HuH-7.5 (cell line): ENCODE results near the gene WASF3.

Experiments
- DNase-seq: peaks from one replicate; pipeline ENCODE4 v3.0.0; 2011; ENCODE audit warnings: low spot score

WASF3 gene, protein sequence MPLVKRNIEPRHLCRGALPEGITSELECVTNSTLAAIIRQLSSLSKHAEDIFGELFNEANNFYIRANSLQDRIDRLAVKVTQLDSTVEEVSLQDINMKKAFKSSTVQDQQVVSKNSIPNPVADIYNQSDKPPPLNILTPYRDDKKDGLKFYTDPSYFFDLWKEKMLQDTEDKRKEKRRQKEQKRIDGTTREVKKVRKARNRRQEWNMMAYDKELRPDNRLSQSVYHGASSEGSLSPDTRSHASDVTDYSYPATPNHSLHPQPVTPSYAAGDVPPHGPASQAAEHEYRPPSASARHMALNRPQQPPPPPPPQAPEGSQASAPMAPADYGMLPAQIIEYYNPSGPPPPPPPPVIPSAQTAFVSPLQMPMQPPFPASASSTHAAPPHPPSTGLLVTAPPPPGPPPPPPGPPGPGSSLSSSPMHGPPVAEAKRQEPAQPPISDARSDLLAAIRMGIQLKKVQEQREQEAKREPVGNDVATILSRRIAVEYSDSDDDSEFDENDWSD

DNA sequence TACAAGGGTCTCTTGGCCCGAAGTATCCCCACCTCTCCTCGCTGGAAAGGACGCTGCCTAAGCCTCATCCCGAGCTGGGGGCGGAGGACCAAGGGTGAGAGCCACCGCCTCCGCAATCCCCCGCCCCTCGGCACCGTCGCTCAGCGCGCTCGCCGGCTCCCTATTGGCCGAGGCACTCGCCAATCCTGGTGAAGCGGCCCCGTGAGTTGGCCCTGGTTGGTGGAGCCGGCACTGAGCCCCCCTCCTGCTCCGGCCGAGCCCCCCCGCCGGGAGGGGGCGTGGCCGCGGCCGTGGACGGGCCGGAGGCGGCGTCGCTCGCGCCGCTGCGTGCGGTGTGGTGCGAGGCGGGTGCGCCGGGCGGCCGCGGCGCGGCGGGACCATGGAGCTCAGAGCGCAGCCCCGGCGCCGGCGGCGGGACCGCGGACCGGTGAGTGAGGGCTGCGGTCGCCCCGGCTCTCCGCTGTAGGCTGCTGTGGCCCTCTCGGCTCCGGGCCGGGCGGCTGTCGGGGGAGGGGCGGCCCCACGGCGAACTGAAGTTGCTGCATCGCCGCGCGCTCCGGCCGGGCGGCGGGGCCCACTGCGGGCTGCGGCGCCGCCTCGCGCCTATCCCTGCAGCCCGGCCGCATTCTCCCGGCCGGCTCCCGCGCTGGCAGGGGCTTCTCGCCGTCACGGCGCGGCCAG lies at the start of gene WASF3:
Gene WASF3, plus strand, starts transcription at position 291 of the 681 bp plus-strand sequence. CDS start 84,588 bp downstream, outside the sequence.
- DNase-seq, result peak; percentile 87

DNA sequence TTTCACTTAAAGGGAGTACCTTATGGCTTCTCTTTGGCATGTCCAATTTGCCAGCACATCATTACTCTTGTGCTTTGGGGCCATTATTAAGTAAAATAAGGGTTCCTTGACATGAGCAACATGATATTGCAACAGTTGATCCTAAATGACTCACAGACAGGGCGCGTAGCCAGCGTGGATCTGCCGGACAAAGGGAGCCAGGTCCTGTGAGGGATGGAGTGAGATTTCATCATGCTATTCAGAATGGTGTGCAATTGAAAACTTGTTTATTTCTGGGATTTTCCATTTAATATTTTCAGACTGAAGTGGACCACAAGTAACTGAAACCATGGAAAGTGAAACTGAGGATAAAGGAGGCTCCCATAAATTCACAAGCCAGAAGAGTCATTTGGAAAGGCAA lies 48.6 kb upstream of the WASF3 start:
- DNase-seq, result no peak

GRCh38 chr13:26509491-26509890 lies 48.0 kb upstream of the WASF3 start:
- no peak for DNase-seq

DNA sequence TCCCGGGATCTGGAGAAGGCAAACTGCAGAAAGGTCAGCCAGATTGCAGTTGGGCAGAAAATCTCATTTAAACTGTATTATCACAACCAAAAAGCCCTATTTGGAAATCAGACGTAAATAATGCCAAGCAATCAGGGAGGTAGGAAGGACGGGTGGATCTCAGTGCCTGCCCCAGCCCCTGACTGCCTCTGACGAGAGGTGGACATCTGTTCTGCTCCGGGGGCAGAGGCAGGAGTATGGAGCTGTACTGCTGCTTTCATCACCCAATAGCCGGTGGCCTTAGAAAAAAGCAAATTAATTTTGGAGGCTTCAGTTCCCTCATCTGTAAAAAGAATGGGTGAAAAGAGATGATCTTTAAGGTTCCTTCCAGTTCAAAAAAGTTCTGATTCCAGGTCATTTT lies 43.6 kb upstream of the WASF3 start:
- DNase-seq, result no peak

DNA sequence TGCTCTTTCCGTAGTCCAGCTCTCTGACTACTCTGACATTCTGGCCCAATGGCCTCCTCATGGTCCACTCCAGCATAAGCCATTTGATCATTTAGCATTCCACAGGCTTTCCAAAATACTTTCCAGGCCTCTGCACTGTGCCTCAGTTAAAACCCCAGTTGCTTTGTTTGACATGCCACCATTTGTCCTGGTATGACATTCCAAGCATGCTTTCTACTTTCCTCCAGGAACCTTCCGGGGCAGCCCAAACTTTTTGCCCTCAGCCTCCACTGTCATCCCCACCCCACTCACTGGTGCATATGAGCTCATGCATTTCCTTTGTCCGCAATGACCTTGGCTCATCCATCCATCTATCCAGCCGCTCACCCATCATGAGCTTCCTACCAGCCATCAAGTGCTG lies 41.8 kb upstream of the WASF3 start:
- DNase-seq, result no peak

- no peak for DNase-seq
Measured at GRCh38 chr13:26517936-26518335, 39.5 kb upstream of the WASF3 start.

- no peak for DNase-seq
Measured at GRCh38 chr13:26518451-26518959, 39.0 kb upstream of the WASF3 start.

DNA sequence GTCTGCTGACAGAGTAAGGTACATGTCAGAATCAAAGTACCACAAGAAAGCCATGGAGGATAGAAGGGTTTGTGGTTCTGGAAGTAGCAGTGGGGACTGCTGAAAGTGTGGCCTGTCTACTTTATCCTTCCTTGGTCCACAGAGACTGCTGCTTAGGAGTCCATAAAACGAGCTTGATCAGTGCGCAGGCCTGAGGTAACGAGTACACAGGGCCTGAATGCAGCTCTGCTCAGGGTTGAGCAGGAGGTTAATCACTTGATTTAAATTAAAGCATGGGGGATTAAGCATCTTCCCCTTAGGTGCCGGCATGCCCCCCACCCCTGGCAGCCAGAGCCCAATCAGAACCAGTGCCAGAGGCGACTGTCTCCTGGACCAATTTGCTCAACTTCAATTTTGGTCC lies 34.9 kb upstream of the WASF3 start:
- DNase-seq, result no peak

- no peak for DNase-seq
Measured at GRCh38 chr13:26523007-26523406, 34.5 kb upstream of the WASF3 start.

- DNase-seq, result no peak
Measured at GRCh38 chr13:26525528-26525927, 32.0 kb upstream of the WASF3 start.

DNA sequence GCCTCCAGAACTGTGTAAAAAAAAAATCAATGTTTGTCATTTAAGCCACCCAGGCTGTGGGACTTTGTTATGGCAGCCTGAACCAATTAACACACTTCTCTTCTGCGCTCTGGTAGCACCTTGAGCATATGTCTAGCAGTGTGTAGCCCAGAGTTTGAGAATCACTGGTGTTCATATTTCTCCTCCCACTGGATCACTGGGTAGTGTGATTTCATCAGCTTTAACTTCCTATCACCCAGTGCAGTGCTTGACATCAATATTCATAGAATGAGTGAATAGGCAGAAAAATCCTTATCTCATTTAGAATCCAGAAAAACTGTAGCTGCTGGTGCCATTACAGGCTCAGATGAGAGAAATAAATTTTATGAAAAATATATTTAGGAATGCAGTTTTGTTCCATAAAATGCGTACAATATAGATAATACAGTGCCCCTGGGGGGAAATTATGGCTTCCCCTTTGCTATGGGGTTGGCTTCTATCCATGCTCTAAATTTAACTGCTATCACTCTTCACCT lies 30.7 kb upstream of the WASF3 start:
- no peak for DNase-seq

- DNase-seq, result no peak
Measured at GRCh38 chr13:26528527-26528926, 29.0 kb upstream of the WASF3 start.

GRCh38 chr13:26529441-26529840 lies 28.0 kb upstream of the WASF3 start:
- DNase-seq, result peak; percentile 37

DNA sequence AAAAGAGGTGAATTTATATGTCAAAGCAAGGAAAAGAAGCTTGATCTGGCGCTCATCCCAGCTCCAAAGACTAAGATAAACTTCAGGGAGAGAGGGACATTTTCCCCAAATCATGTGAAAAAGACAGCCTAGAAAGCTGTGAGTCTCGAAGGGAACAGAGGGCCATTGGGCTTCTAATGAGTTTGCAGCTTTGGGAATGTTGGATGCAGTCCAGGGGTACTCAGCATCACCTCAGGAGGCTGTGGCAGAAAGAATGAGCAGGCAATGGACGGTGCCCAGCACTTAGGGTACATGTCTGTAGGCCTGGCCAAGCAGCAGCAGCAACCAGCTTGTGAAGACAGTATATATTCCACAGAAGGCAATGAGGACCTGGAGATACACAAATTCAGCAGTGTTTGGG lies 25.7 kb upstream of the WASF3 start:
- DNase-seq, result no peak

GRCh38 chr13:26534036-26534726 lies 23.3 kb upstream of the WASF3 start:
- no peak for DNase-seq

- no peak for DNase-seq
Measured at GRCh38 chr13:26538363-26539317, 18.8 kb upstream of the WASF3 start.

- DNase-seq, result no peak
Measured at GRCh38 chr13:26539738-26540292, 17.7 kb upstream of the WASF3 start.

DNA sequence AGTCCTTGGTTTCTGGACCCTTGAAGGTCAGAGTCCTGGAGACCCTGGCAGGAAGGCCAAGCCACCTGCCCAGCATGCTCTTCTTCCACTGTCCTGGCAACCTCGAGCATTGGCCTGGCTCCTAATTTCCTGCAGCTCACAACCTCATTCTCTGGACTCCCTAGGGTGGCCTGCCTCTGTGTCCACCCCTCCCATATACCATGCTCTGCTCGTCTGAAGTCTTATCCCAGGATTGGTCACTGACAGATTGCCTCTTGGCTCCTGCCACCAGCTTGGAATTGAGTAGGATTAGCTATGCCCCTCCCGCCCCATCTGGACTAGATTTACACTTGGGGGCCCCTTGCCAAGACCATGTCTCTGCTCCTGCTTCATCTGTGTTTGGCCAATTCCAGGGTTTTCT lies 17.1 kb upstream of the WASF3 start:
- no peak for DNase-seq

- DNase-seq, result no peak
Measured at GRCh38 chr13:26541041-26541440, 16.4 kb upstream of the WASF3 start.

GRCh38 chr13:26541678-26542568 lies 15.6 kb upstream of the WASF3 start:
- no peak for DNase-seq
